Transverse colon (tissue), 3 donors: ENCODE measurements around the gene ZFPL1.

Source experiments
- POLR2A ChIP-seq: fragments of 450-650 bp; IDR thresholded peaks from one replicate; pipeline ENCODE4 v1.6.1; 2016; ENCODE audit warnings: antibody characterized with exemption, mild to moderate bottlenecking, moderate library complexity
- TF ChIP-seq, protein P1 (sequence below), 5 experiments: fragments of 200-600 bp in 3 of 5; fragments of 450-650 bp in 2 of 5; sonication (generic) in 3 of 5; IDR thresholded peaks; 1 replicate in 2 of 5; 2 replicates in 3 of 5; pipeline ENCODE4 v1.5.1; 2016 to 2017; ENCODE audit warnings: antibody characterized with exemption in 5 of 5, inconsistent platforms in 3 of 5, mild to moderate bottlenecking in 2 of 5, moderate library complexity in 1 of 5

DNA sequence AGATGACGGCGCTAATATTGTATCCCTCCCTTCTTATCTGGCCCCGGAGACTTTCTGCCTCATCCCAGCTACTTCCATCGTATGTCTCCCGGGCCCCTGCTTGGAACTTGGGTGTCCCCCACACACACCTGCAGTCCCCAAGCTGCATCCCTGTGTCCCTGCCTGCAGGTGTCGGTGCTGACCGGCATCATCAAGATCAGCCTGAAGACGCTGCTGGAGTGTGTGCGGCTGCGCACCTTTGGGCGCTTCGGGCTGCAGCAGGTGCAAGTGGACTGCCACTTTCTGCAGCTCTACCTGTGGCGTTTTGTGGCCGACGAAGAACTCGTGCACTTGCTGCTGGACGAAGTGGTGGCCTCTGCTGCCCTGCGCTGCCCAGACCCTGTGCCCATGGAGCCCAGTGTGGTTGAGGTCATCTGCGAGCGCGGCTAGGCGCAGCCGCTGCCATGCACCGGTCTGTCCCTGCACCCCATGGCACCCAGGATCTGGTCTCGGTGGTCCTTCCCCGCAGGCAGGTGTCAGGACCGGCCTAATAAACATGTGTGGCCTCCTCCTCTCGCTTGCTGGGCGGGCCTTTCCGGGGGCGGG, 27.2 kb downstream of the ZFPL1 start:
- TF ChIP-seq, protein P1, sequence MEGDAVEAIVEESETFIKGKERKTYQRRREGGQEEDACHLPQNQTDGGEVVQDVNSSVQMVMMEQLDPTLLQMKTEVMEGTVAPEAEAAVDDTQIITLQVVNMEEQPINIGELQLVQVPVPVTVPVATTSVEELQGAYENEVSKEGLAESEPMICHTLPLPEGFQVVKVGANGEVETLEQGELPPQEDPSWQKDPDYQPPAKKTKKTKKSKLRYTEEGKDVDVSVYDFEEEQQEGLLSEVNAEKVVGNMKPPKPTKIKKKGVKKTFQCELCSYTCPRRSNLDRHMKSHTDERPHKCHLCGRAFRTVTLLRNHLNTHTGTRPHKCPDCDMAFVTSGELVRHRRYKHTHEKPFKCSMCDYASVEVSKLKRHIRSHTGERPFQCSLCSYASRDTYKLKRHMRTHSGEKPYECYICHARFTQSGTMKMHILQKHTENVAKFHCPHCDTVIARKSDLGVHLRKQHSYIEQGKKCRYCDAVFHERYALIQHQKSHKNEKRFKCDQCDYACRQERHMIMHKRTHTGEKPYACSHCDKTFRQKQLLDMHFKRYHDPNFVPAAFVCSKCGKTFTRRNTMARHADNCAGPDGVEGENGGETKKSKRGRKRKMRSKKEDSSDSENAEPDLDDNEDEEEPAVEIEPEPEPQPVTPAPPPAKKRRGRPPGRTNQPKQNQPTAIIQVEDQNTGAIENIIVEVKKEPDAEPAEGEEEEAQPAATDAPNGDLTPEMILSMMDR (IDR thresholded peaks at IDR 0.05), result no peak
- TF ChIP-seq POLR2A, result no peak
